Activated naive CD4-positive, alpha-beta T cell treated with anti-CD3 and anti-CD28 coated beads, Interleukin-2, amount 10 ng/mL, durations not matched to agents 7 days and 5 days (primary cell): Measurements from ENCODE around the gene COL6A1.

Experiments used
- CTCF ChIA-PET: fragments of 350-600 bp; sonication (Branson Sonifier 250); formaldehyde crosslinking; loops from one replicate; lab custom pipeline; 2021; ENCODE audit warnings: antibody characterized with exemption; lab: Charles Lee
- DNase-seq: peaks from one replicate; pipeline ENCODE4 v3.0.0-alpha.2; 2020
- H3K27ac Mint-ChIP-seq: one replicate; pipeline ENCODE4 v1.8.0; 2021; ENCODE audit warnings: mild to moderate bottlenecking, moderate library complexity, mixed read lengths
- H3K27me3 Mint-ChIP-seq: one replicate; pipeline ENCODE4 v1.8.0; 2021; ENCODE audit warnings: mild to moderate bottlenecking, mixed read lengths
- H3K36me3 Mint-ChIP-seq: one replicate; pipeline ENCODE4 v1.8.0; 2021; ENCODE audit warnings: mixed read lengths
- H3K4me1 Mint-ChIP-seq: one replicate; pipeline ENCODE4 v1.8.0; 2021; ENCODE audit warnings: mixed read lengths
- H3K4me3 Mint-ChIP-seq: one replicate; pipeline ENCODE4 v1.8.0; 2021; ENCODE audit warnings: mild to moderate bottlenecking, moderate library complexity, mixed read lengths
- H3K9me3 Mint-ChIP-seq: one replicate; pipeline ENCODE4 v1.8.0; 2021; ENCODE audit warnings: mixed read lengths

Gene COL6A1

DNA sequence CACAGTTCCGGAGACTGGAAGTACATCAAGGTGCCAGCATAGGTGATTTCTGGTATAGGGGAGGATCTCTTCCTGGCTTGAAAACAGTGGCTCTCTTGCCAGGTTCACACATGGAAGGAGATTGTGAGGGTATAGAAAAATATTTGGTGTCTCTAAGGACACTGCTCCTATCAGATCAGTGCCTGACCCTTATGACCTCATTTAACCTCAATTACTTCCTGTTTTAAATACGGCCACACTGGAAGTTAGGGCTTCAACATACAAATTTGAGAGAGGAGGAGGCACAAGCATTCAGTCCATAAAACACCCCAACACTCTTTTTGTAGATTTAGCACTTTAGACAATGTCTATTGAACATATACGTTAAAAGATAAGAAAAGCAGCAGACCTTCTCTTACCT lies 37.0 kb downstream of the COL6A1 start:
- no peaks in the 10 kb centered on the region for H3K9me3 Mint-ChIP-seq
- no peaks in the 10 kb centered on the region for H3K4me1 Mint-ChIP-seq
- H3K27me3 Mint-ChIP-seq = peaks cover 24% of the 10 kb centered on the region

DNA sequence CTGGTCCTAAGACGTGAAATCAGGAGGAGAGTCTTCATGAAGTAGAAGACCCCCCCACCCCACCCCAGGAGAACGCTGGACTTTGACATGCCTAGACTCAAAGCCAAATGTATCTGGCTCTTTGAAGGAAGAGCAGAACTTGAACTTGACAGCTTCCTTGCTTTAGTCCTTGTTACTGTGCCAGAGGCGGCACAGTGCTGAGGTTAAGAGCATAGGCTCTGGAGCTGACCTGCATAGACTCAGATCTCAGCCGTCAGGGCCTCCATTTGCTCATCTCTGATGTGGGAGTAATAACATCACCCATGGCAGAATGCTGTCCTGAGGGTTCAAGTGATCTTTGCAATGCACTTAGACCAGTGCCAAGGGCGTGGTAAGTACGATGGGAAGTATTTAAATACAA lies 39.0 kb downstream of the COL6A1 start:
- no peak overlapping the region for H3K4me3 Mint-ChIP-seq
- H3K4me1 Mint-ChIP-seq = no peaks in the 10 kb centered on the region
- no peaks in the 10 kb centered on the region for H3K36me3 Mint-ChIP-seq
- DNase-seq = no peak
- CTCF ChIA-PET = no interaction called here
- no peaks in the 10 kb centered on the region for H3K9me3 Mint-ChIP-seq
- peaks cover 30% of the 10 kb centered on the region for H3K27me3 Mint-ChIP-seq
- H3K27ac Mint-ChIP-seq = no peak overlapping the region

More for the DNA sequence above, 37.0 kb downstream of the COL6A1 start:
- CTCF ChIA-PET = no interaction called here
- no peak for DNase-seq
- Mint-ChIP-seq H3K4me3 (no peak overlapping the region), H3K27ac (no peak overlapping the region), H3K36me3 (no peaks in the 10 kb centered on the region)

GRCh38 chr21:46021398-46021797 lies 39.8 kb downstream of the COL6A1 start:
- H3K4me3 Mint-ChIP-seq = no peak overlapping the region
- CTCF ChIA-PET = no interaction called here
- no peak overlapping the region for H3K27ac Mint-ChIP-seq
- H3K27me3 Mint-ChIP-seq = peaks cover 27% of the 10 kb centered on the region
- no peaks in the 10 kb centered on the region for H3K36me3 Mint-ChIP-seq
- H3K4me1 Mint-ChIP-seq = no peaks in the 10 kb centered on the region
- H3K9me3 Mint-ChIP-seq = no peaks in the 10 kb centered on the region
- DNase-seq = no peak

GRCh38 chr21:46021978-46022544 lies 40.5 kb downstream of the COL6A1 start:
- peak; percentile 4 for DNase-seq
- Mint-ChIP-seq H3K36me3 (no peaks in the 10 kb centered on the region), H3K4me1 (no peaks in the 10 kb centered on the region), H3K9me3 (no peaks in the 10 kb centered on the region), H3K27me3 (peaks cover 22% of the 10 kb centered on the region), H3K27ac (no peak overlapping the region), H3K4me3 (no peak overlapping the region)
- CTCF ChIA-PET = no interaction called here

DNA sequence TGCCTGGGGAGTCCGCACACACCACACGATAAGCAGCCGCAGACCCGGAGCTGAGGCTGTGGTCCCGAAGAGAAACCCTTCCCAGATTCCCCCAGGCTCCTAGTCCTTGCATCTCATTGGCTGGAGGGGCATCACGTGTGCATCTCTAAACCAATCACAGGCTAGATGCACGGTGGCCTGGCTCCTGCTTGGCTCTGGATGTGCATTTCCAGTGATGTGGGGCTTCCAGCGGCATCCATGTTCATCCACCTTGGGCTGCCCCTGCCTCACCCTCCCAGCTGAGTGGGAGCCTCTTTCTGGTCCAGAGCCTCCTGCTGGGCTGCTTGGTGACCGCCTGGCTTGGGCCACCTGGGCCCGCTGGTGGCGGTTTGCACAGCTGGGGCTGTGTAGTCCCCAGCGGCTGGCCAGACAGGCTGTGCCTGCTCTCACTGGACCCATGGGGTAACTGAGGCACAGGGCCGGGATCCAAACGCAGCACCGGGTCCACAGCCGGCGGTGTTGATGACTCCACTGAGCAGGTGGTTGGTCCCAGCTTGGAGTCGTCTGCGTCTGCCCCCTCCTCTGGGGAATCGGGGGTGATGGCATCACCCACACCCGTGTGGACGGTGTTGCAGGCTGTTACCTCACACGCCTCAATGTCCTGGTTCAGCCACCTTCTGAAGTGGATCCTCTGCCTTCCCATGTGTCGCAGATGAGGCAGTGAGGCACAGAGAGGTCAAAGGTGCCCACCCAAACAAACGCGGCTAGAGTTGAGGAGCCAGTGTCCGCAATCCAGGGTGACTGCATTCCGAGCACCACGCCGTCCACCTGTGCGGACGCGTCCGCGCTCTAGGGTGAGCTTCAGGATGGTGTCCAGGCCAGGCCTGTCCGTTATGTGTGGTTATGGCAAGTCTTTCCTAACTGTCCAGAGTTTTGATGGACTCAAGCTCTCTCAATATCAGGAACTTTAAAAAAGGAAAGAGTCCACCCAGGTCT lies 41.3 kb downstream of the COL6A1 start:
- no peak overlapping the region for H3K27ac Mint-ChIP-seq
- H3K9me3 Mint-ChIP-seq = no peaks in the 10 kb centered on the region
- peaks cover 23% of the 10 kb centered on the region for H3K27me3 Mint-ChIP-seq
- CTCF ChIA-PET = no interaction called here
- no peaks in the 10 kb centered on the region for H3K4me1 Mint-ChIP-seq
- H3K4me3 Mint-ChIP-seq = no peak overlapping the region
- H3K36me3 Mint-ChIP-seq = no peaks in the 10 kb centered on the region
- DNase-seq = peak; percentile 18

DNA sequence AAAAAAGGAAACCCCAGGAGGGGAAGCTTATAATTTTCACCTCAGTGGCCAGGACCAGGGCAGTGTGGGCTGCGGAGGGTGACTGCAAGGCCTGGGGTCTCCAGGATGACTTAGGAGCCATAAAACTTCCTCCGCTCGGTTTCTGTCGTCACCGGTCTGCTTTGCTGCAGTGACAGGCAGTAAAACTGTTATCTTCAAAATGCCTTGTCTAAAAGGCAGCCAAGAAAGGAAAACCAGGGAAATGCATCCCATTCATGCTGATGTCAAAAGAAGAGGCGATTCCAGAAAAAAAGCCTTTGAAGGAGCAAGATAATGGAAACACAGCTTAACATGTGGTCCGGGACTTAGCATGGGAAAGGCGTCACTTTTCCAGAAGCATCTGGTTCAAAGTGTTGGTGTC lies 42.0 kb downstream of the COL6A1 start:
- CTCF ChIA-PET = no interaction called here
- no peaks in the 10 kb centered on the region for H3K4me1 Mint-ChIP-seq

GRCh38 chr21:46024141-46024540 lies 42.6 kb downstream of the COL6A1 start:
- no peak for DNase-seq
- Mint-ChIP-seq H3K36me3 (no peaks in the 10 kb centered on the region), H3K9me3 (peaks cover 2% of the 10 kb centered on the region), H3K27ac (no peak overlapping the region), H3K4me1 (no peaks in the 10 kb centered on the region), H3K27me3 (peaks cover 21% of the 10 kb centered on the region), H3K4me3 (no peak overlapping the region)
- CTCF ChIA-PET = no interaction called here

More for the DNA sequence above, 42.0 kb downstream of the COL6A1 start:
- Mint-ChIP-seq H3K4me3 (no peak overlapping the region), H3K9me3 (no peaks in the 10 kb centered on the region), H3K27ac (no peak overlapping the region), H3K36me3 (no peaks in the 10 kb centered on the region), H3K27me3 (peaks cover 21% of the 10 kb centered on the region)
- no peak for DNase-seq

GRCh38 chr21:46025113-46025770 lies 43.7 kb downstream of the COL6A1 start:
- Mint-ChIP-seq H3K4me1 (no peaks in the 10 kb centered on the region), H3K27me3 (peaks cover 13% of the 10 kb centered on the region), H3K9me3 (peaks cover 8% of the 10 kb centered on the region), H3K27ac (no peak overlapping the region), H3K36me3 (no peaks in the 10 kb centered on the region), H3K4me3 (no peak overlapping the region)
- CTCF ChIA-PET = no interaction called here
- DNase-seq = no peak

DNA sequence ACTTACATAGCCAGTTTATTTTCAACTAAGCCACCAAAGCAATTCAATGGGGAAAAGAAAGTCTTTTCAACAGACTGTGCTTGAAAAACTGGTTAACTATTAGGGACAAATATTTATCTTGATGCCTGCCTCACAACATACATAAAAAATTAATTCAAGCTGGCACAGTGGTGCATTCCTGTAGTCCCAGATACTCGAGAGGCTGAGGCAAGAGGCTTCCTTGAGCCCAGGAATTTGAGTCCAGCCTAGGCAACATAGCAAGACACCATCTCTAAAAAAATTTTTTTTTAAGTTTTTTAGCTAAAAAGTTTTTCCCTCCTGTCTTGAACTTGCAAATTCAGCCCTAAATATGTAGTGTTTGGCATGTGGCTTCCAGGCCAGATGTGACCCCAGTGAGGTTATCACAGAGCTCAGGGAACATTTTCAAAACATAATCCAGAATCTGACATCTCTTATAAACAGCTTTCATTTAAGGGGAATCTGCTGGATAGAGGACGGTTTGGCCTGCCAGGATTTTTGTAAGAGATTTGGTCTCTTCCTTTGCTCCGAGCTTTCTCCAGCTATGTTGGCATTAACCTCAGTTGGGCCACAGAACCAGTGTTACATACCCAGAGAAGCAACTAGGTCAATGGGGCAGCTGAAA lies 46.4 kb downstream of the COL6A1 start:
- no peak for DNase-seq
- Mint-ChIP-seq H3K4me1 (no peaks in the 10 kb centered on the region), H3K9me3 (peaks cover 8% of the 10 kb centered on the region), H3K36me3 (no peaks in the 10 kb centered on the region), H3K27ac (no peak overlapping the region), H3K27me3 (peaks cover 18% of the 10 kb centered on the region), H3K4me3 (no peak overlapping the region)
- CTCF ChIA-PET = no interaction called here

- no peaks in the 10 kb centered on the region for H3K4me1 Mint-ChIP-seq
- CTCF ChIA-PET = no interaction called here
- no peaks in the 10 kb centered on the region for H3K36me3 Mint-ChIP-seq
- H3K27ac Mint-ChIP-seq = no peak overlapping the region
- H3K27me3 Mint-ChIP-seq = peaks cover 18% of the 10 kb centered on the region
- H3K4me3 Mint-ChIP-seq = no peak overlapping the region
- H3K9me3 Mint-ChIP-seq = peaks cover 8% of the 10 kb centered on the region
- no peak for DNase-seq
Measured at GRCh38 chr21:46028573-46029091, 47.1 kb downstream of the COL6A1 start.

GRCh38 chr21:46029186-46029924 lies 47.8 kb downstream of the COL6A1 start:
- DNase-seq = no peak
- H3K27me3 Mint-ChIP-seq = peaks cover 18% of the 10 kb centered on the region
- H3K4me1 Mint-ChIP-seq = no peaks in the 10 kb centered on the region
- H3K9me3 Mint-ChIP-seq = peaks cover 8% of the 10 kb centered on the region
- H3K36me3 Mint-ChIP-seq = no peaks in the 10 kb centered on the region
- H3K27ac Mint-ChIP-seq = no peak overlapping the region
- no peak overlapping the region for H3K4me3 Mint-ChIP-seq
- CTCF ChIA-PET = no interaction called here

DNA sequence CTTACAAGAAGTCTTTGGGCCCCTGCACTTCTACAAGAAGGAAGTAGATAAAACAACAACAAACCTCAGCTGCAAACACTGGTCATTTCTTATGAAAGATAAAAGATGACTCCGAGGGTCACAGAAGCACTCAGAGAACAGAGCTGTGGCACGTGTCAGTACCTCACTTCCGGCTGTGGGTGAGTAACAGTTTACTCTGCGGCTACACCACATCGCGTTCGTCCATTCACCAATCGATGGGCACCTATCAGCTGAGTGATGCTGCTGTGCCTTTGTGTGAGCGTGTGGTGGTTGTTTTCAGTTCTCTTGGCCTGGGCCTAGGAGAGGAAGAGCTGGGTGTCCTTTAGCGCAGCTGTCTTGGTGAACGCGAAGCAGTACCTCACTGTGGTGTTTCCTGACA lies 49.9 kb downstream of the COL6A1 start:
- H3K4me3 Mint-ChIP-seq = no peak overlapping the region
- peaks cover 8% of the 10 kb centered on the region for H3K9me3 Mint-ChIP-seq
- no peaks in the 10 kb centered on the region for H3K36me3 Mint-ChIP-seq
- CTCF ChIA-PET = no interaction called here
- peaks cover 10% of the 10 kb centered on the region for H3K27me3 Mint-ChIP-seq
- no peaks in the 10 kb centered on the region for H3K4me1 Mint-ChIP-seq
- DNase-seq = no peak
- H3K27ac Mint-ChIP-seq = no peak overlapping the region

GRCh38 chr21:46032100-46032499 lies 50.5 kb downstream of the COL6A1 start:
- CTCF ChIA-PET = no interaction called here
- DNase-seq = no peak
- Mint-ChIP-seq H3K27ac (no peak overlapping the region), H3K36me3 (no peaks in the 10 kb centered on the region), H3K4me3 (no peak overlapping the region), H3K9me3 (peaks cover 8% of the 10 kb centered on the region), H3K4me1 (no peaks in the 10 kb centered on the region), H3K27me3 (peaks cover 10% of the 10 kb centered on the region)
